H1 (cell line): Measurements from ENCODE around the gene C11orf42. TPM values are rescaled to one million over a fixed set of nuclear protein-coding genes. Genes with fewer than 3 reads are reported as not detected.

ENCODE experiments used
- ATF3 ChIP-seq: IDR thresholded peaks from 2 replicates; pipeline ENCODE4 v1.6.1; 2011; ENCODE audit warnings: low read depth, mild to moderate bottlenecking, low read length; ENCODE audit not compliant: insufficient read depth
- CHD7 ChIP-seq: fragments of 300-600 bp; sonication (generic); IDR thresholded peaks from 2 replicates; pipeline ENCODE4 v1.7.1; 2012; ENCODE audit warnings: low read length, moderate library complexity, mild to moderate bottlenecking, inconsistent platforms; ENCODE audit not compliant: insufficient replicate concordance
- GABPA ChIP-seq: IDR thresholded peaks from 2 replicates; pipeline ENCODE4 v1.6.1; 2011; ENCODE audit warnings: mild to moderate bottlenecking, low read length, moderate library complexity, borderline replicate concordance; ENCODE audit not compliant: insufficient read depth
- GTF2F1 ChIP-seq: IDR thresholded peaks from 2 replicates; pipeline ENCODE4 v1.6.1; 2012; ENCODE audit warnings: low read depth, low read length, improper control_type of control experiment, borderline replicate concordance
- KDM1A ChIP-seq: fragments of 200-600, 300-600 bp; sonication (generic); IDR thresholded peaks from 2 replicates; pipeline ENCODE4 v1.7.1; 2016; ENCODE audit warnings: mild to moderate bottlenecking, low read length, borderline replicate concordance
- KDM5A ChIP-seq: fragments of 200-600 bp; IDR thresholded peaks from 2 replicates; pipeline ENCODE4 v1.7.1; 2012; ENCODE audit warnings: mild to moderate bottlenecking, low read length, inconsistent platforms, mixed read lengths
- NANOG ChIP-seq: IDR thresholded peaks from 2 replicates; pipeline ENCODE4 v1.6.1; 2011; ENCODE audit warnings: low read length, low read depth, mild to moderate bottlenecking, inconsistent platforms; ENCODE audit not compliant: insufficient read depth, poor library complexity, severe bottlenecking
- RXRA ChIP-seq: IDR thresholded peaks from 2 replicates; pipeline ENCODE4 v1.6.1; 2011; ENCODE audit warnings: low read depth, mild to moderate bottlenecking, low read length, moderate library complexity; ENCODE audit not compliant: insufficient read depth
- USF2 ChIP-seq: IDR thresholded peaks from 2 replicates; pipeline ENCODE4 v1.6.1; 2011; ENCODE audit warnings: low read length, improper control_type of control experiment
- ZNF274 ChIP-seq: IDR thresholded peaks from 2 replicates; pipeline ENCODE4 v1.7.0; 2012; ENCODE audit warnings: low read length, borderline replicate concordance; ENCODE audit errors: extremely low read depth
- polyA plus RNA-seq, 7 experiments: library from polyadenylated mRNA; depleted of rRNA in 3 of 7; stranded (reverse) in 5 of 7; unstranded in 2 of 7; fragments of >200 nt in 5 of 7; fragments of 200-250 nt in 2 of 7; gene quantifications; 1 replicate in 5 of 7; 2 replicates in 1 of 7; 4 replicates in 1 of 7; pipeline versions ENCODE4 v1.2.1 to v1.2.3, GENCODE V29; 2011 to 2013; ENCODE audit warnings: missing spikeins in 2 of 7, mixed read lengths in 2 of 7
- total RNA-seq: library from RNA; stranded (reverse); fragmentation: NEBNext Ultra II Directional; extraction: Animal tissue kit (Norgen Biotek cat#: 25700); gene quantifications from 2 replicates; pipeline ENCODE4 v1.2.1, GENCODE V29; 2021

The C11orf42 gene
- total and polyA plus RNA-seq, 2 of the 8 experiments (the other 6 are each of a cell fraction or from before 2014, with no cell fraction given), result not detected

GRCh38 chr11:6245536-6245935, 40.2 kb downstream of the C11orf42 start (continued):
- no peak for TF ChIP-seq CHD7
- no peak for TF ChIP-seq NANOG
- TF ChIP-seq RXRA, result no peak
- no peak for TF ChIP-seq GTF2F1
- no peak for TF ChIP-seq USF2
- no peak for TF ChIP-seq GABPA
- no peak for TF ChIP-seq ATF3
- TF ChIP-seq KDM1A, result no peak
- TF ChIP-seq KDM5A, result no peak
- no peak for TF ChIP-seq ZNF274
